Measurements from ENCODE around the gene MYOM3. TPM values are rescaled to one million over a fixed set of nuclear protein-coding genes. Genes with fewer than 3 reads are reported as not detected.

Gene MYOM3
- total and polyA plus RNA-seq, 4 donors: 0.09 to 0.55 (median 0.11) TPM

DNA sequence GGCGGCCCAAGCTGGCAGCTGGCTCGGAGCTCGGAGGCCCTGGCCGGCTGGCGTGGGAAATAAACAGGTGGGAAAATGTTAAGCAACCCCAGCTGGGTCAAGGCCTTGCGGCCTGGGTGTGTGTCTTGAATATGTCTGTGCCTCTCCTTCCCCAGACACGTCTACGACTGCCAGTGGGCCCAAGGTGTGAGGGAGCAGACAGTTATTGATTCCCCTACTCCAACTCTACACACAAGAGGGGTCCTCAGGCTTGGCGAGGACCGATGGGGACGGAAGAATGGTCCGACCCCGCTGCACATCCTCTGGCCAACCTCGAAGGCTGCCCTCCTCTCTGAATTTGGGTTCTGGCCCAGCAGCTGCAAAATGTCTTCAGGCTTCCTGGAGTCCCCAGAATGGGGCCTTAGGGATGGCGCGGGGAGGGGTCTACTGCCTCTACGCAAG is 28.8 kb upstream of the MYOM3 start:
- H3K4me3 ChIP-seq: no peak overlapping the region
- no peak for ATAC-seq (ENCODE audit: insufficient read depth, low FRiP score)

DNA sequence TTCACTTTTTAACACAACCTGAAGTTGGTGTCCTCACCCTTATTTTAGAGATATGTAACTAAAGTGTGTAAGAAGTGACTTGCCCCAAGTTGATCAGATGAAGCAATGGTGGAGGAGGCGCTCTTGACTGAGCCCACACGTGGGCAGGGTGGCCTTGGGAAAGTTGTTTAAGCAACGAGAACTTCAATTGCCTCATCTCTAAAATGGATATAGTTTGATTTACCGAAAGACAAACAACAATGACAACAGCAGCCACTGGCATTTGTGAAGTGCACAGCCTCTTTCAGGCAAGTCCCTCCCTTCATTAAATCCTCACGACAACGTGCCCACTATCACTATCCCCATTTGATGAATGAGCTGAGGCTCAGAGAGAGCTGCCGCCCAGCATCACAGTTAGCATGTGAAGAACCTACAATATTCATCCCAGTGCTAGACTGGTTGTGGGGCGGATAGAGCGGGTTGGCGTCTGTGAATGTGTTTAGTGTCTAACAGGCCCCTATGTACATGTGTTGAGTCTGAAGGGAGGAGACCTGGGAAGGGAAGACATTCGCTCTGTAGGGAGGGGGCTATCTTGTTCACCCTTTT is 28.0 kb upstream of the MYOM3 start:
- Histone ChIP-seq H3K9ac (ENCODE audit: insufficient read depth in 1 of 2, low read length in 2 of 2) (no peak overlapping the region), H3K36me3 (ENCODE audit: control insufficient read depth in 4 of 4, insufficient read depth in 4 of 4, low read length in 4 of 4) (no peaks in the 10 kb centered on the region), H3K27me3 (ENCODE audit: control insufficient read depth in 3 of 3, insufficient read depth in 3 of 3, low read length in 2 of 3) (no peaks in the 10 kb centered on the region), H3K9me3 (ENCODE audit: control insufficient read depth in 4 of 4, insufficient read depth in 3 of 4, low read length in 3 of 4) (no peaks in the 10 kb centered on the region), H3K27ac (ENCODE audit: low read depth in 1 of 2, low read length in 1 of 2) (no peak overlapping the region), H3K4me3 (no peak overlapping the region), H3K4me1 (ENCODE audit: control insufficient read depth in 5 of 5, insufficient read depth in 5 of 5, low read length in 5 of 5) (peaks cover 0 to 9% (median 5%) of the 10 kb centered on the region in 5 donors)
- ATAC-seq (ENCODE audit: insufficient read depth, low FRiP score) (no peak), DNase-seq (no peak)
- WGBS, 2 donors: 85 to 89% methylated on average over 11 of the region's 11 CpGs
- TF ChIP-seq, protein P1, sequence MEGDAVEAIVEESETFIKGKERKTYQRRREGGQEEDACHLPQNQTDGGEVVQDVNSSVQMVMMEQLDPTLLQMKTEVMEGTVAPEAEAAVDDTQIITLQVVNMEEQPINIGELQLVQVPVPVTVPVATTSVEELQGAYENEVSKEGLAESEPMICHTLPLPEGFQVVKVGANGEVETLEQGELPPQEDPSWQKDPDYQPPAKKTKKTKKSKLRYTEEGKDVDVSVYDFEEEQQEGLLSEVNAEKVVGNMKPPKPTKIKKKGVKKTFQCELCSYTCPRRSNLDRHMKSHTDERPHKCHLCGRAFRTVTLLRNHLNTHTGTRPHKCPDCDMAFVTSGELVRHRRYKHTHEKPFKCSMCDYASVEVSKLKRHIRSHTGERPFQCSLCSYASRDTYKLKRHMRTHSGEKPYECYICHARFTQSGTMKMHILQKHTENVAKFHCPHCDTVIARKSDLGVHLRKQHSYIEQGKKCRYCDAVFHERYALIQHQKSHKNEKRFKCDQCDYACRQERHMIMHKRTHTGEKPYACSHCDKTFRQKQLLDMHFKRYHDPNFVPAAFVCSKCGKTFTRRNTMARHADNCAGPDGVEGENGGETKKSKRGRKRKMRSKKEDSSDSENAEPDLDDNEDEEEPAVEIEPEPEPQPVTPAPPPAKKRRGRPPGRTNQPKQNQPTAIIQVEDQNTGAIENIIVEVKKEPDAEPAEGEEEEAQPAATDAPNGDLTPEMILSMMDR (IDR thresholded peaks at IDR 0.05; ENCODE audit: control extremely low read depth, extremely low read depth): no peak

More for the DNA sequence above, 28.8 kb upstream of the MYOM3 start:
- WGBS, 2 donors: 91 to 95% methylated on average over 17 of the region's 17 CpGs
- no peak overlapping the region for H3K9ac ChIP-seq (ENCODE audit: insufficient read depth in 1 of 2, low read length in 2 of 2)
- H3K27ac ChIP-seq (ENCODE audit: low read depth in 1 of 2, low read length in 1 of 2): no peak overlapping the region
- TF ChIP-seq, protein P1 (IDR thresholded peaks at IDR 0.05; ENCODE audit: control extremely low read depth, extremely low read depth): no peak
- no peaks in the 10 kb centered on the region for H3K27me3 ChIP-seq (ENCODE audit: control insufficient read depth in 3 of 3, insufficient read depth in 3 of 3, low read length in 2 of 3)
- DNase-seq: no peak
- H3K4me1 ChIP-seq (ENCODE audit: control insufficient read depth in 5 of 5, insufficient read depth in 5 of 5, low read length in 5 of 5): peaks cover 0 to 9% (median 5%) of the 10 kb centered on the region in 5 donors
- H3K36me3 ChIP-seq (ENCODE audit: control insufficient read depth in 4 of 4, insufficient read depth in 4 of 4, low read length in 4 of 4): no peaks in the 10 kb centered on the region
- H3K9me3 ChIP-seq (ENCODE audit: control insufficient read depth in 4 of 4, insufficient read depth in 3 of 4, low read length in 3 of 4): no peaks in the 10 kb centered on the region

DNA sequence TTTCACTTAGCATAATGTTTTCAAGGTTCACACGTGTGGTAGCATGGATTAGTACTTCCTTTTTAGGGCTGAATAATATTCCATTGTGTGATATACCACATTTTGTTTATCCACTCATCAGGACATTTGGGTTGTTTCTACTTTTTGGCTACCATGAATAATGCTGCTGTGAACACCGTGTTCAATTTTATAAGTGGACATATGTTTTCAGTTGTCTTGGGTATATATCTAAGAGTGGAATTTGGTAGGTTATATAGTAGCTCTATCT is 27.2 kb upstream of the MYOM3 start:
- TF ChIP-seq, protein P1 (IDR thresholded peaks at IDR 0.05; ENCODE audit: control extremely low read depth, extremely low read depth): no peak
- Histone ChIP-seq H3K4me1 (ENCODE audit: control insufficient read depth in 5 of 5, insufficient read depth in 5 of 5, low read length in 5 of 5) (peaks cover 0 to 9% (median 5%) of the 10 kb centered on the region in 5 donors), H3K27me3 (ENCODE audit: control insufficient read depth in 3 of 3, insufficient read depth in 3 of 3, low read length in 2 of 3) (no peaks in the 10 kb centered on the region), H3K4me3 (no peak overlapping the region), H3K27ac (ENCODE audit: low read depth in 1 of 2, low read length in 1 of 2) (no peak overlapping the region), H3K9me3 (ENCODE audit: control insufficient read depth in 4 of 4, insufficient read depth in 3 of 4, low read length in 3 of 4) (no peaks in the 10 kb centered on the region), H3K9ac (ENCODE audit: insufficient read depth in 1 of 2, low read length in 2 of 2) (no peak overlapping the region), H3K36me3 (ENCODE audit: control insufficient read depth in 4 of 4, insufficient read depth in 4 of 4, low read length in 4 of 4) (no peaks in the 10 kb centered on the region)
- no peak for DNase-seq
- no peak for ATAC-seq (ENCODE audit: insufficient read depth, low FRiP score)
- 68 to 72% methylated on average over 2 of the region's 2 CpGs for WGBS, 2 donors
